Keratinocyte (primary cell): Measurements from ENCODE around the gene MGLL. TPM values are rescaled to one million over a fixed set of nuclear protein-coding genes. Genes with fewer than 3 reads are reported as not detected.
A peak's percentile ranks its signal among the peaks of the same experiment; 100 is the strongest.

ENCODE experiments used
- DNase-seq: peaks from one replicate; pipeline ENCODE4 v3.0.0-alpha.2; 2011; ENCODE audit warnings: low read depth, missing footprints, low spot score
- FAIRE-seq: peaks from 2 replicates; lab custom pipeline; 2011; peaks lifted over from hg19 to GRCh38; lab: Jason Lieb, UNC
- H2AFZ ChIP-seq: 2 replicates; pipeline ENCODE4 v1.6.0; 2012; ENCODE audit warnings: low read length, control low read depth, inconsistent platforms; ENCODE audit not compliant: control insufficient read depth
- H3K27ac ChIP-seq: 2 replicates; pipeline ENCODE4 v1.5.1; 2011; ENCODE audit warnings: low read length; ENCODE audit not compliant: control insufficient read depth, insufficient read depth
- H3K27me3 ChIP-seq: 3 replicates; pipeline ENCODE4 v1.6.0; 2011; ENCODE audit warnings: low read length; ENCODE audit not compliant: control insufficient read depth, insufficient read depth; ENCODE audit errors: extremely low read depth
- H3K36me3 ChIP-seq, 2 experiments: 2 replicates in 1 of 2; 3 replicates in 1 of 2; pipeline ENCODE4 v1.5.1; 2011; ENCODE audit warnings: low read length in 2 of 2, mild to moderate bottlenecking in 1 of 2; ENCODE audit not compliant: control insufficient read depth in 2 of 2, insufficient read depth in 2 of 2; ENCODE audit errors: extremely low read depth in 1 of 2
- H3K4me1 ChIP-seq: 3 replicates; pipeline ENCODE4 v1.5.1; 2011; ENCODE audit warnings: low read length; ENCODE audit not compliant: control insufficient read depth, insufficient read depth; ENCODE audit errors: extremely low read depth
- H3K4me2 ChIP-seq: 3 replicates; pipeline ENCODE4 v1.6.0; 2011; ENCODE audit warnings: low read depth, low read length; ENCODE audit not compliant: control insufficient read depth, insufficient read depth; ENCODE audit errors: extremely low read depth
- H3K4me3 ChIP-seq, 3 experiments: fragments of 200-600 bp in 1 of 3; sonication (generic) in 1 of 3; 2 replicates in 2 of 3; 3 replicates in 1 of 3; pipeline ENCODE4 v1.5.1; 2011 to 2016; ENCODE audit warnings: low read length in 3 of 3, mild to moderate bottlenecking in 3 of 3, control low read depth in 2 of 3, inconsistent platforms in 1 of 3, low read depth in 1 of 3, mixed read lengths in 1 of 3, mixed run types in 1 of 3, moderate library complexity in 1 of 3; ENCODE audit not compliant: control insufficient read depth in 2 of 3, insufficient read depth in 2 of 3; ENCODE audit errors: extremely low read depth in 1 of 3
- H3K79me2 ChIP-seq: 2 replicates; pipeline ENCODE4 v1.6.0; 2012; ENCODE audit warnings: low read length; ENCODE audit not compliant: control insufficient read depth, insufficient read depth
- H3K9ac ChIP-seq: 3 replicates; pipeline ENCODE4 v1.6.0; 2011; ENCODE audit warnings: low read length; ENCODE audit not compliant: control insufficient read depth, insufficient read depth; ENCODE audit errors: extremely low read depth
- H3K9me1 ChIP-seq: 3 replicates; pipeline ENCODE4 v1.6.0; 2011; ENCODE audit warnings: low read length; ENCODE audit not compliant: control insufficient read depth, insufficient read depth; ENCODE audit errors: extremely low read depth
- H3K9me3 ChIP-seq: 2 replicates; pipeline ENCODE4 v1.5.1; 2012; ENCODE audit warnings: low read depth, low read length; ENCODE audit not compliant: control insufficient read depth
- H4K20me1 ChIP-seq: 3 replicates; pipeline ENCODE4 v1.6.0; 2011; ENCODE audit warnings: low read length; ENCODE audit not compliant: control insufficient read depth, insufficient read depth; ENCODE audit errors: extremely low read depth
- CTCF ChIP-seq, 3 experiments: IDR thresholded peaks in 1 of 3; conservative IDR thresholded peaks in 1 of 3; optimal IDR thresholded peaks in 1 of 3; 2 replicates in 2 of 3; 3 replicates in 1 of 3; pipeline versions ENCODE3 to v1.5.1; 2011; ENCODE audit warnings: low read length in 3 of 3, mild to moderate bottlenecking in 3 of 3, moderate library complexity in 2 of 3, control low read depth in 1 of 3, inconsistent platforms in 1 of 3; ENCODE audit not compliant: insufficient read depth in 2 of 3; ENCODE audit errors: extremely low read depth in 1 of 3
- EZH2 ChIP-seq: IDR thresholded peaks from one replicate; pipeline ENCODE4 v1.6.1; 2012; ENCODE audit warnings: inconsistent platforms, mild to moderate bottlenecking, low read length, moderate library complexity
- dilution Hi-C: fragments of 300-500 bp; cut with MboI; formaldehyde crosslinking; loops from one replicate; pipeline ENCODE4 v1.7.0; 2020; ENCODE audit warnings: low sequenced_read_pairs; ENCODE audit not compliant: extremely low pct_ligation_motif_present
- polyA plus RNA-seq, 5 experiments: library from polyadenylated mRNA; depleted of rRNA in 3 of 5; stranded (reverse) in 3 of 5; stranded (forward) in 1 of 5; unstranded in 1 of 5; fragments of >200 nt; gene quantifications; 1 replicate in 1 of 5; 2 replicates in 3 of 5; 3 replicates in 1 of 5; pipeline versions ENCODE4 v1.2.1 to v1.2.3, GENCODE V29; 2011 to 2012; ENCODE audit warnings: missing spikeins in 2 of 5, low read depth in 1 of 5, low replicate concordance in 1 of 5

MGLL gene
- polyA plus RNA-seq, 1 donor (not counting 4 experiments of a cell fraction or from before 2014, with no cell fraction given), result 17.8 TPM

DNA sequence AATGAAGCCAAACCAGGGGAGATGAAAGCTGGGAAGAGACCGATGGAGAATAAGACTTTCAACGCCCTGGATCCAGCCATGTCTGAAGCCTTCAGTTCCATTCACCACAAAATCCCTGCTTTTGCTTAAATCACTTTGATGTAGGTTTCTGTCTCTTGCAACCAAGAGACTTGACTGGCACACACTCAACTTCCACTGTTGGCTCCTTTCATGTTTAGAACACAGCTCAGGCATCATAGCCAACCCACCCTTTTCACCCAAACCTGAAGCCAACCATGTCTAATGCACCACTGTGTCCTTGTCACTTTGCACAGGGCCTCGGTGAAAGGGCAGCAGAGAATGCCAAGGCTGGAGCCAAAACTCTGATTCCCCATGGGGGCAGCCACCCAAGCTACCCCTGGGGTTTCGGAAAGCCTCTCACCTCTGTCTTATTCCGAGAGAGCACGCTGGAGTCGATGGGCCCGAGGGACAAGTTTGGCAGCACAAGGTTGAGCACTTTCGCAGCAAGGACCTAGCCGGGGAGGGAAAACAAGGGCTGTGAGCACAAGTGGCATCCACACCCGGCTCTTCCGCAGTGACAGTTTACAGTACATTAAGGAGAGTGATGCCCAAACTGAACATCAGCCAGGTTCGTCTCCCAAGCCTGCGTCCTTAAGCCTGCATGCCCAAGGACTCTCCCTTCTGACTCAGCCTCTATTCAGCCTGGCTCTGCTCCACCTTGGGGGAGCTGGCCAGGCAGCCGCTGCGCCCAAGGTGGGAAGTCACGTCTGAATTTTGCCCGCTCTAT, 112.0 kb downstream of the MGLL start:
- H2AFZ ChIP-seq, result no peak overlapping the region
- no peak overlapping the region for H3K27ac ChIP-seq
- no peaks in the 10 kb centered on the region for H3K9me3 ChIP-seq
- H3K4me1 ChIP-seq, result peaks cover 13% of the 10 kb centered on the region
- dilution Hi-C loops, result no loop called here
- H3K79me2 ChIP-seq, result no peaks in the 10 kb centered on the region
- H3K27me3 ChIP-seq, result no peaks in the 10 kb centered on the region
- DNase-seq (no peak), FAIRE-seq (peak; percentile 5)
- H3K9me1 ChIP-seq, result no peaks in the 10 kb centered on the region
- no peak overlapping the region for H3K9ac ChIP-seq
- H3K36me3 ChIP-seq, result peaks cover 6 to 8% of the 10 kb centered on the region in 2 experiments
- no peak for TF ChIP-seq EZH2
- no peak for TF ChIP-seq CTCF (optimal IDR thresholded peaks at IDR 0.05 in 1 of 3, IDR thresholded peaks at IDR 0.05 in 1 of 3, conservative IDR thresholded peaks at IDR 0.05 in 1 of 3; ENCODE audit: extremely low read depth in 1 of 3, insufficient read depth in 2 of 3, low read length in 3 of 3)
- no peak overlapping the region for H3K4me3 ChIP-seq
- peak overlapping the region; percentile 20 for H3K4me2 ChIP-seq
- H4K20me1 ChIP-seq, result no peaks in the 10 kb centered on the region

DNA sequence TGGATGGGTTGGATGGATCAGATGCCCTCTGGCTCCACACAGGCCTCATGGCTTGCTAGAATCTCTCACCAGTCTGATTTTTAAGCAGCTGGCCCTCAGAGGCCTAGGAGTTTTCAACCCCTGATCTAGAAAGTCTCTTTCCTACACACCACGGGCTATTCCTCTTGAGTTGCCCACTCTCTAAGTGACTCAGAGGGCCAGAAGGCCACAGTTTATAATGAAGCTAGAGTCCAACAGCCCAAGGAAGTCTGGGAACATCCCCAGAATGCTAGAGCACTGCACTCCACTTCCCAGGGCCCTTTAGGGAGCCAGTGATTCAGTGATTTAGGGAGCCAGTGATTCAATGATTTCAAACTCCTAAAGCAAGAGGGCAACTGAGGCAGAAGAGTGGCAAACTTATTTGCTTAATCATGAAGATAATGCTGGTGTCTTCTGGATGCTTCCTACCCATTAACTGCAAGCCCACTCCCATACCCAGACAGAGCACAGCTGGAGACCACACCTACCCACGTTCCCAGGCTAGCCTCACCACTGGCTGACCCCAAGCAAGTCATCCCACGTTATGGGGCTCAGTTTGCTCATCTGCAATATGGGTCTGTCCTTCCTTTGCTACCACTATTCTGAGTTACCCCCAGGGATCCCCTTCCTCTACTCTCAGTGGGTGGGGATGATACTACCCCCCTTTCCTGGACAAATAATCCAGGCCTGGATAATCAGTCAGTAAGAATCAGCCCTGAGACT, 112.8 kb downstream of the MGLL start:
- no peak for DNase-seq
- Histone ChIP-seq H3K36me3 (peaks cover 6 to 8% of the 10 kb centered on the region in 2 experiments), H3K27me3 (no peaks in the 10 kb centered on the region), H3K9me1 (no peaks in the 10 kb centered on the region), H3K27ac (no peak overlapping the region), H3K4me3 (no peak overlapping the region), H3K9ac (no peak overlapping the region), H3K79me2 (no peaks in the 10 kb centered on the region), H3K9me3 (no peaks in the 10 kb centered on the region), H3K4me1 (peaks cover 13% of the 10 kb centered on the region), H2AFZ (no peak overlapping the region), H3K4me2 (no peak overlapping the region), H4K20me1 (no peaks in the 10 kb centered on the region)
- TF ChIP-seq EZH2 (no peak), CTCF (optimal IDR thresholded peaks at IDR 0.05 in 1 of 3, IDR thresholded peaks at IDR 0.05 in 1 of 3, conservative IDR thresholded peaks at IDR 0.05 in 1 of 3; ENCODE audit: extremely low read depth in 1 of 3, insufficient read depth in 2 of 3, low read length in 3 of 3) (no peak)
- no peak for FAIRE-seq
- dilution Hi-C loops, result no loop called here
